ENCODE data around the gene UBA1. TPM values are rescaled to one million over a fixed set of nuclear protein-coding genes. Genes with fewer than 3 reads are reported as not detected.

The UBA1 gene
- total and polyA plus RNA-seq, 2 of the 13 experiments (the other 11 are each of a cell fraction or from before 2014, with no cell fraction given) = 93.3 to 129 TPM

GRCh38 chrX:47208108-47208507 lies 14.5 kb downstream of the UBA1 start (continued):
- TF ChIP-seq REST (IDR thresholded peaks at IDR 0.05; ENCODE audit: borderline replicate concordance in 1 of 2, low read depth in 1 of 2, low read length in 2 of 2) (no peak), ZNF205 (CRISPR knock-in tag; IDR thresholded peaks at IDR 0.05) (no peak), CCAR2 (optimal IDR thresholded peaks at IDR 0.05; ENCODE audit: low read depth, low read length) (no peak), ZBED4 (CRISPR knock-in tag; IDR thresholded peaks at IDR 0.05; ENCODE audit: borderline replicate concordance) (no peak), SNAI1 (CRISPR knock-in tag; IDR thresholded peaks at IDR 0.05; ENCODE audit: borderline replicate concordance) (no peak), SMARCE1 (IDR thresholded peaks at IDR 0.05; ENCODE audit: borderline replicate concordance) (no peak)
